HG02840 (cell line): ENCODE results near the gene PCDHB10.
"Not testable (repeated sequence)": the region's sequence is repeated elsewhere in the genome, so short reads cannot be mapped to it uniquely, and the experiment has no call there.

Experiments
- ATAC-seq: cut with Tn5 transposase; IDR thresholded peaks from one replicate; pipeline ENCODE4 v1.9.1; 2021; ENCODE audit warnings: mild to moderate bottlenecking, moderate library complexity, moderate number of reproducible peaks; ENCODE audit not compliant: unreplicated experiment, low FRiP score

The PCDHB10 gene

GRCh38 chr5:141186897-141187512 lies 5.1 kb upstream of the PCDHB10 start, which contains the start of gene PCDHB9:
Gene PCDHB9 (plus strand): TSS chr5:141187161. CDS start chr5:141187319, 158 bp downstream.
- ATAC-seq: no peak

- ATAC-seq: not testable (repeated sequence)
Measured at GRCh38 chr5:141188682-141189081, 3.5 kb upstream of the PCDHB10 start.

GRCh38 chr5:141189131-141189530 lies 3.0 kb upstream of the PCDHB10 start:
- not testable (repeated sequence) for ATAC-seq

GRCh38 chr5:141194332-141194731 lies 2.2 kb downstream of the PCDHB10 start:
- not testable (repeated sequence) for ATAC-seq

- ATAC-seq: no peak
Measured at GRCh38 chr5:141196363-141196762, 4.2 kb downstream of the PCDHB10 start.

GRCh38 chr5:141199359-141200235 lies 7.4 kb downstream of the PCDHB10 start, which contains the start of gene PCDHB11:
Gene PCDHB11 (plus strand): TSS chr5:141199627. CDS start chr5:141199775, 148 bp downstream.
- ATAC-seq: no peak

- not testable (repeated sequence) for ATAC-seq
Measured at GRCh38 chr5:141201126-141201525, 9.0 kb downstream of the PCDHB10 start.

- ATAC-seq: not testable (repeated sequence)
Measured at GRCh38 chr5:141201646-141202045, 9.5 kb downstream of the PCDHB10 start.

- no peak for ATAC-seq
Measured at GRCh38 chr5:141208478-141208877, 16.3 kb downstream of the PCDHB10 start, which contains the start of gene PCDHB12. Gene PCDHB12 (plus strand): TSS chr5:141208719. CDS start chr5:141208908, 189 bp downstream.

GRCh38 chr5:141210281-141210680 lies 18.1 kb downstream of the PCDHB10 start:
- not testable (repeated sequence) for ATAC-seq

- ATAC-seq: not testable (repeated sequence)
Measured at GRCh38 chr5:141210849-141211248, 18.7 kb downstream of the PCDHB10 start.

GRCh38 chr5:141213656-141214339 lies 21.6 kb downstream of the PCDHB10 start, which contains the start of gene PCDHB13:
Gene PCDHB13 (plus strand): TSS chr5:141213919. CDS start chr5:141214124, 205 bp downstream.
- ATAC-seq: not testable (repeated sequence)

GRCh38 chr5:141214583-141214982 lies 22.4 kb downstream of the PCDHB10 start:
- ATAC-seq: not testable (repeated sequence)

GRCh38 chr5:141215504-141215903 lies 23.4 kb downstream of the PCDHB10 start:
- not testable (repeated sequence) for ATAC-seq

GRCh38 chr5:141216035-141216434 lies 23.9 kb downstream of the PCDHB10 start:
- not testable (repeated sequence) for ATAC-seq

- no peak for ATAC-seq
Measured at GRCh38 chr5:141223112-141223783, 31.1 kb downstream of the PCDHB10 start, which contains the start of gene PCDHB14. Gene PCDHB14 (plus strand): TSS chr5:141223343. CDS start chr5:141223506, 163 bp downstream.

GRCh38 chr5:141224844-141225243 lies 32.7 kb downstream of the PCDHB10 start:
- not testable (repeated sequence) for ATAC-seq

GRCh38 chr5:141225421-141225820 lies 33.3 kb downstream of the PCDHB10 start:
- ATAC-seq: not testable (repeated sequence)

- no peak for ATAC-seq
Measured at GRCh38 chr5:141234109-141234667, 42.0 kb downstream of the PCDHB10 start.
